Subcutaneous adipose tissue (tissue), 4 donors: ENCODE results near the gene ESR2. TPM values are rescaled to one million over a fixed set of nuclear protein-coding genes. Genes with fewer than 3 reads are reported as not detected.

Experiments used
- total RNA-seq, 4 donors: library from RNA; depleted of rRNA; stranded (reverse); fragments of >200 nt; gene quantifications; one replicate each; pipeline ENCODE4 v1.1.0, GENCODE V29; 2016
- TF ChIP-seq, protein P1 (sequence below): fragments of 450-650 bp; IDR thresholded peaks from one replicate; pipeline ENCODE4 v1.5.1; 2016; ENCODE audit warnings: low read depth, mild to moderate bottlenecking, control low read depth, antibody characterized with exemption, moderate library complexity

Gene ESR2
- total RNA-seq, 4 donors from 2014 or later, result 1.1 to 21.5 (median 3.9) TPM

DNA sequence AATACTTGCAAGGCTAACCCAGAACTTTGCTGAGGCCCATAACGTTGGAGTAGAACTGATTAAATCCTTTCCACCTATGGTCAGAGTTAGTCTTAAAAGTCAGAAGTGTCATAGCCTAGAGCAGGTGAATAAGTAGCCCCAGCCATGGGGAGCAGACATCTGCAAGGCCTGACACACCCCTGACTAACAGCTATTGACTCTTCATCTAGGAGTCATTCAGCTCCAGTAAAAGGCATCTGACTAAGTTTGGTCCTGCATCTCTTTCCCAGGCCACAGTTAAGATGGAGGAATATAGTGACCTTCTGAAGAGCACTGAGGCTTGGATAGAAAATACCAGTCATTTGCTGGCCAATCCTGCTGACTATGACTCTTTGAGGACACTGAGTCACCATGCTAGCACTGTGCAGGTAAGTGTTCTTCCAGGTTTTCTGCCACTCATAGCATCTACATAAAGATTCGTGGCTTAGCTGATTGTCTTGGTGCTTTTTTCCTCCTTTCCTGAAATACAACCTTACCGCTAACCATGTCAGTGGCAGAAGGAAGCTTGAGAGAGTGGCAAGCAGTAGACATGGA is 212.9 kb downstream of the ESR2 start:
- TF ChIP-seq, protein P1, sequence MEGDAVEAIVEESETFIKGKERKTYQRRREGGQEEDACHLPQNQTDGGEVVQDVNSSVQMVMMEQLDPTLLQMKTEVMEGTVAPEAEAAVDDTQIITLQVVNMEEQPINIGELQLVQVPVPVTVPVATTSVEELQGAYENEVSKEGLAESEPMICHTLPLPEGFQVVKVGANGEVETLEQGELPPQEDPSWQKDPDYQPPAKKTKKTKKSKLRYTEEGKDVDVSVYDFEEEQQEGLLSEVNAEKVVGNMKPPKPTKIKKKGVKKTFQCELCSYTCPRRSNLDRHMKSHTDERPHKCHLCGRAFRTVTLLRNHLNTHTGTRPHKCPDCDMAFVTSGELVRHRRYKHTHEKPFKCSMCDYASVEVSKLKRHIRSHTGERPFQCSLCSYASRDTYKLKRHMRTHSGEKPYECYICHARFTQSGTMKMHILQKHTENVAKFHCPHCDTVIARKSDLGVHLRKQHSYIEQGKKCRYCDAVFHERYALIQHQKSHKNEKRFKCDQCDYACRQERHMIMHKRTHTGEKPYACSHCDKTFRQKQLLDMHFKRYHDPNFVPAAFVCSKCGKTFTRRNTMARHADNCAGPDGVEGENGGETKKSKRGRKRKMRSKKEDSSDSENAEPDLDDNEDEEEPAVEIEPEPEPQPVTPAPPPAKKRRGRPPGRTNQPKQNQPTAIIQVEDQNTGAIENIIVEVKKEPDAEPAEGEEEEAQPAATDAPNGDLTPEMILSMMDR, result no peak

DNA sequence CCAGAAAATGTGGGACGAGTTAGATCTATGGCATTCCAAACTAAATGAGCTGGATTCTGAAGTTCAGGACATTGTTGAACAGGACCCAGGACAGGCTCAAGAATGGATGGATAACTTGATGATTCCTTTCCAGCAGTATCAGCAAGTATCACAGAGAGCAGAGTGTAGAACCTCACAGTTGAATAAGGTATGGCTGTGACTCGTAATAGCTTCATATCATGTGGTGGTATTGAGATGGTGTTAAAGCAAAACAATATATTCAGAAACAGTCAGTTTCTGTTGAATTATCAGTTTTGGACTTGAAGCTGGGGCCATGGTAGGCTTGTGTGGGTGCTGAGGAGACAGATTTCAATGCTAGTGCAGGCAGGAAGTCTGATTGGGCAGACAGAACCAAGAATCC is 213.7 kb downstream of the ESR2 start:
- TF ChIP-seq, protein P1, result no peak

DNA sequence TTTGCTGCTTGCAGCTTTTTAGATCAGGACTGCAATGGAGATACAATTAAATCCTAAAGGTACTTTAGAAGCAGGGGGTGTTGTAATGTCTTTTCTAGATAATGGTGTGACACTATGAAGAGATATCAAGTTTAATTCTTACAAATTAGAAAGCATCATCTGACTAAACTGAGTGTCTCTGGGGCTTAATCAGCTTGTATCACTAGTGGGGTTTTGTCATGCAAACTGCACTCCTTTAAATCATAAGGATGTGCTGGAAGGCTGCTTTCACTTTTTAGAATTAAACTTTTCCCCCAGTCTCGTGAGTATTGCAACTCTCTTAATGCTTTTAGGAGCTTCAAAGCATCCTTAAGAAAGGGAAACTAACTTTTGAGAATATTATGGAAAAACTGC is 218.6 kb downstream of the ESR2 start:
- TF ChIP-seq, protein P1, result no peak

DNA sequence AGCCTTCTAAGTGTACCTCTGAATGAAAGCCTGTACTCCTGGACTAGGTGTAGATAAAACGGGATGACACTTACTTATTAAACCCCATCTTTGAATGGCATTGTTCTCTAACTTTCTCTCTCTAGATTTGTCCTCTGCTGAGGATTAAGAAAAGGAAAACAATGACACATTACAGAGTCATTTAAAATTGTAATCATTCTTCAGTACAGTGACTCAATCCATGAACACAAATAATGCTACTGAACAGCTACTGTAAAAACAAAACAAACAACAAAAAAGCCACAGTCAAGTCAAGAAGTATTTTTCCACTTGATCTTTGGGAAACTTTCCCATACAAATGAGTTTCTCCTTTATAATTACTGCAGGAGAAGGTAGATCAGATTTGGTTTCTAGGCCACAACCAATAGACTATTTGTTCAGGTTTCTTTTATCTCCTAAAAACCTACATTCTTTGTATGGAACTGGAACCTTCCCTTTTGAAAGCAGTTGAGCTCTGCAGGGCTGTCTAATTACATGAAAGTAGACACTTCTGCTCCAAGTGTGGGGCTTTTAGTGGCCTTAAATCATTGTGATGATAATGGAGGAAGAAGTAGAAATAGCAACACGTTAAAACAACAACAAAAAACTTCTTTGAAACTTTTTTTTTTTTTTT is 219.1 kb downstream of the ESR2 start:
- TF ChIP-seq, protein P1, result no peak

DNA sequence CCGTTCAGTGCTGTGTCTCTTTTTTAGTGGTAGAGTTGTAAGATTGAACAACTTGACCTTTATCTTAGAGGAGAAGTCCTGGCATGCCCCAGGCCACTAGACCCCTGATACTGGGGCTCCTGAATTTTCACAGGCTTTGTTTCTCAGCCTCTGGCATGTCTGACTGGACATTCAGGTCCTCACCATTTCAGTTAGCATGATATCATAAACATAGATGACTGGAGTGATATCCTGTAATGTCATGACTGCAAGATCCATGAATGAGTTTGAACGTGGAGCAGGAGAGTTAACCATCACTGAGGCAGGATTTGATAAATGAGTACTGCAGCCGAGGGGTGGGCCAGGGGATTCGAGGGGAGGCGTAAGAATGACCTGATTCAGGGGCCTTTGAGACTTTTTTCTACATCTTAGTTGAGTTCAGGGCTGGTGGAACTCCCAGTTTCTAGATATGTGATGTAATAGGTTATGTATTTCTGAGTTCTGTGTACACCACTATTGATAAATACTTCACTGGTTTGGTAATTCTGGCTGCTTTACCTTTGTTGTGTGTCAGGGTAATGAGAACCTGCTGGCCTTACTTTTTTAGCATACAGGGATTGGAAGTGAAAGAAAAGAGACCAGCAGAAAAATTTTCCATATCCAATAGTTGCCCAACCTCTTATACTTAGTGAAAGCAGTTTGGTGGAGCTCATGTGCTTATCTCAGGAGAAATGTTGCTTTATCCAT is 224.4 kb downstream of the ESR2 start:
- TF ChIP-seq, protein P1, result no peak

DNA sequence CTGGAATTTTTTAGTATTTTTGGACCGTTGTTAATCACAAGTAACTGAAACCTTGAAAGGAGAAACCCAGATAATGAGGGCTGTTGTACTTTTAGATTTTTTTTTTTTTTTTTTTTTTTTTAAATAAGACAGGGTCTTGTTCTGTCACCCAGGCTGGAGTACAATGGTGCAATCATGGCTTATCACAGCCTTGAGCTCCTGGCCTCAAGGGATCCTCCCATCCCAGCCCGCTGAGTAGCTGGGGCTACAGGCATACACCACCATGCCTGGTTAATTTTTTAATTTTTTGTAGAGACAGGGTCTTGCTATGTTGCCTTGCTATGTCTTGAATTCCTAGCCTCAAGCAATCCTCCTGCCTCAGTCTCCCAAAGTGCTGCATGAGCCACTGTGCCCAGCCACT is 229.7 kb downstream of the ESR2 start:
- TF ChIP-seq, protein P1, result no peak

DNA sequence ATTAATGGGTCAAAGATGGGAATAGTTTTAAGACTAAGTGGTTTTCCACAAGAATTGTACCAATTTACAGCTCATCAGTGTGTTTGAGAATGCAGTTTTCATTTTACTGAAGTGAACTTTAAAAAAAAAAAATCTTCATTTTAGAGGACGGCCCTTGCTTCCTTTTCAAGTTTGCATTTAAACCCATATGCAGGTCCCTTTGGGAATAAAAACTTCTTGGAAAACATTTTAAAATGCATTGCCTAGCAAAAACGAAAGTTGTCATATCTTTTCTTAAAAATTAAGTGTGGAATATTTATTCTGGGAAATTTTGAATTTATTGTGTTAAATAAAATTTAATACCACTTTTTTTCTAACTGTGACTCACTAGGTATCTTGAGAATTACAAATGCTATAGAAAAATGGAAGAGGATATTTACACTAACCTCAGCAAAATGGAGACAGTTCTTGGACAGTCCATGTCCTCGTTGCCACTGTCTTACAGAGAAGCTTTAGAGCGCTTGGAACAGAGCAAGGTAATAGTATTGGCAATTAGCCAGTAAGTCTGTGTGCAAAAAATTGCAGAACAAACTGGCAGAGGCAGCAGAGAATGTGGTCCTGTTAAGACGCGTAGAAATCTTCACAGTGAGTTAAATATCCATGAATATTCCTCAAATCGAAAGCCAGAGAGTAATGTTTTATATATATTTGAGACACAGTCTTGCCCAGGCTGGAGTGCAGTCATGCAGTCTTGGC is 231.6 kb downstream of the ESR2 start:
- TF ChIP-seq, protein P1, result no peak
